ENCODE results near the gene PKIG. TPM values are rescaled to one million over a fixed set of nuclear protein-coding genes. Genes with fewer than 3 reads are reported as not detected.

The PKIG gene
- total RNA-seq, 1 experiment from 2014 or later: 27.0 TPM

DNA sequence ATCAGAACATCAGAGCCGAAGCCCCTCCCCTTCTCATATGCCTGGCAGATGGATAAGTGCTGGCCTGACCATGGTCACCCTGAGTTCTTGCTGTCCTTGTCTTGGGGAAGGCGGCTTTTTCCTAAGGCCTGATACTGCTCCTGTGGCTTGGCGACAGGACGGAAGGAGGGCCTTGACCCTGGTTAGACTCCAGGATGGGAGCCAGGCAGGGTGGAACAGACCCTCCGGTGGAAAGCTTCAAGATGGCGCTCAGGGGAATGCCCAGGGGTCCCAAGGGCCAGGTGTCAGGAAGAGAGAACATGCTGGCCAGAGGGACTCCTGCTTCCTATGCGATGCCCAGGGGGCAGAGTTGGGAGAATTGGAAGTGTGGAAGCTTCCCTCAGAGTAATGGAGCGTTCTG is 39.6 kb downstream of the PKIG start:
- Histone ChIP-seq H2BK20ac (ENCODE audit: low read depth, low read length, poor library complexity, severe bottlenecking) (no peak overlapping the region), H3K27me3 (ENCODE audit: insufficient read depth, low read length) (peaks cover 6% of the 10 kb centered on the region; the same call in 1 of the 2 replicates), H2BK12ac (ENCODE audit: insufficient read length, low read depth, low read length) (no peak overlapping the region), H3K4me1 (ENCODE audit: insufficient read depth, low read length) (no peaks in the 10 kb centered on the region), H3K18ac (ENCODE audit: insufficient read length, low read depth, low read length) (no peak overlapping the region), H3T11ph (ENCODE audit: low read length) (no peak overlapping the region), H3K56ac (ENCODE audit: insufficient read length, low read depth, low read length) (no peak overlapping the region), H2BK120ac (ENCODE audit: low read depth, low read length, poor library complexity, severe bottlenecking) (no peak overlapping the region), H3K9ac (ENCODE audit: extremely low read depth, insufficient read length, low read length) (no peak overlapping the region), H4K91ac (ENCODE audit: insufficient read length, low read depth, low read length) (no peak overlapping the region), H3K4me2 (ENCODE audit: insufficient read depth, insufficient read length, low read length) (no peak overlapping the region), H2AFZ (ENCODE audit: low read length) (no peak overlapping the region), H3K79me1 (ENCODE audit: insufficient read depth, low read depth, low read length, poor library complexity, severe bottlenecking) (no peaks in the 10 kb centered on the region), H3K9me3 (ENCODE audit: control insufficient read depth, low read depth, low read length) (no peaks in the 10 kb centered on the region), H4K5ac (ENCODE audit: insufficient read length, low read depth, low read length) (no peak overlapping the region), H2AK5ac (ENCODE audit: insufficient read length, low read length) (no peak overlapping the region), H3K14ac (ENCODE audit: insufficient read depth, low read length) (no peak overlapping the region), H4K20me1 (ENCODE audit: control insufficient read depth, insufficient read depth, insufficient read length) (no peaks in the 10 kb centered on the region), H3K27ac (ENCODE audit: insufficient read length, low read depth, low read length) (no peak overlapping the region), H4K8ac (replicated peaks; ENCODE audit: insufficient read length, low read depth, low read length) (no peak overlapping the region), H2BK15ac (ENCODE audit: low read depth, low read length) (no peak overlapping the region), H3K79me2 (ENCODE audit: insufficient read depth, low read length) (no peaks in the 10 kb centered on the region), H2BK5ac (ENCODE audit: insufficient read length, low read length) (no peak overlapping the region), H3K4ac (ENCODE audit: low read depth, low read length) (no peak overlapping the region), H3K23ac (ENCODE audit: insufficient read length, low read depth, low read length) (no peak overlapping the region), H3K23me2 (ENCODE audit: insufficient read length, low read depth, low read length, poor library complexity, severe bottlenecking) (no peaks in the 10 kb centered on the region)
- Mint-ChIP-seq H3K4me3 (no peak overlapping the region), H3K36me3 (ENCODE audit: insufficient read depth in 1 of 3, low read depth in 3 of 3) (peaks cover 34 to 55% (median 47%) of the 10 kb centered on the region in 3 experiments), H3K4me1 (peaks cover 17 to 20% of the 10 kb centered on the region in 2 experiments), H3K9me3 (no peaks in the 10 kb centered on the region), H3K27me3 (ENCODE audit: low read depth) (peaks cover 62% of the 10 kb centered on the region), H3K27ac (no peak overlapping the region)
- no CpG with 5 or more reads among the region's 8 CpGs for WGBS (ENCODE audit: extremely low coverage, insufficient read length, low lambda C conversion rate)
- TF ChIP-seq, protein P1, sequence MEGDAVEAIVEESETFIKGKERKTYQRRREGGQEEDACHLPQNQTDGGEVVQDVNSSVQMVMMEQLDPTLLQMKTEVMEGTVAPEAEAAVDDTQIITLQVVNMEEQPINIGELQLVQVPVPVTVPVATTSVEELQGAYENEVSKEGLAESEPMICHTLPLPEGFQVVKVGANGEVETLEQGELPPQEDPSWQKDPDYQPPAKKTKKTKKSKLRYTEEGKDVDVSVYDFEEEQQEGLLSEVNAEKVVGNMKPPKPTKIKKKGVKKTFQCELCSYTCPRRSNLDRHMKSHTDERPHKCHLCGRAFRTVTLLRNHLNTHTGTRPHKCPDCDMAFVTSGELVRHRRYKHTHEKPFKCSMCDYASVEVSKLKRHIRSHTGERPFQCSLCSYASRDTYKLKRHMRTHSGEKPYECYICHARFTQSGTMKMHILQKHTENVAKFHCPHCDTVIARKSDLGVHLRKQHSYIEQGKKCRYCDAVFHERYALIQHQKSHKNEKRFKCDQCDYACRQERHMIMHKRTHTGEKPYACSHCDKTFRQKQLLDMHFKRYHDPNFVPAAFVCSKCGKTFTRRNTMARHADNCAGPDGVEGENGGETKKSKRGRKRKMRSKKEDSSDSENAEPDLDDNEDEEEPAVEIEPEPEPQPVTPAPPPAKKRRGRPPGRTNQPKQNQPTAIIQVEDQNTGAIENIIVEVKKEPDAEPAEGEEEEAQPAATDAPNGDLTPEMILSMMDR (conservative IDR thresholded peaks at IDR 0.05): no peak
- no peak for DNase-seq
